PC-9 (cell line): ENCODE results near the gene OXT. TPM values are rescaled to one million over a fixed set of nuclear protein-coding genes. Genes with fewer than 3 reads are reported as not detected.

Source experiments
- BruUV-seq: library from RNA; stranded (reverse); fragments of 400-500 nt; replicated peaks from 2 replicates; lab custom pipeline; 2021; lab: Mats Ljungman, UMichigan
- CTCF ChIA-PET: fragments of 300-600 bp; sonication (Branson Sonifier 250); formaldehyde crosslinking; loops from one replicate; lab custom pipeline; 2022; ENCODE audit warnings: antibody characterized with exemption; lab: Charles Lee
- POLR2A ChIA-PET: fragments of 300-600 bp; sonication (Branson Sonifier 250); formaldehyde crosslinking; loops from one replicate; lab custom pipeline; 2022; ENCODE audit warnings: antibody characterized with exemption; ENCODE audit not compliant: unreplicated experiment; lab: Charles Lee
- DNase-seq, 2 experiments: peaks; one replicate each; pipeline versions ENCODE4 v3.0.0 to v3.0.0-alpha.2; 2015 to 2022; ENCODE audit warnings: mixed read lengths in 1 of 2
- H2AFZ ChIP-seq: fragments of 200-600 bp; sonication (generic); 2 replicates; pipeline ENCODE4 v1.8.1; 2017; ENCODE audit warnings: antibody characterized with exemption
- H3F3A ChIP-seq: fragments of 200-600 bp; sonication (generic); 2 replicates; pipeline ENCODE4 v1.8.1; 2017; ENCODE audit warnings: antibody characterized with exemption, mild to moderate bottlenecking, low read depth; ENCODE audit not compliant: insufficient read depth
- H3K27ac ChIP-seq: fragments of 200-600 bp; sonication (generic); 2 replicates; pipeline ENCODE4 v1.6.1; 2016; ENCODE audit warnings: mixed run types
- H3K27me3 ChIP-seq: fragments of 200-600 bp; sonication (generic); 2 replicates; pipeline ENCODE4 v1.6.1; 2016; ENCODE audit warnings: low read depth, mixed run types; ENCODE audit not compliant: insufficient read depth
- H3K36me3 ChIP-seq: fragments of 200-600 bp; sonication (generic); 2 replicates; pipeline ENCODE4 v1.6.1; 2016; ENCODE audit warnings: low read depth, mixed run types
- H3K4me1 ChIP-seq: fragments of 200-600 bp; sonication (generic); replicated peaks from 2 replicates; pipeline ENCODE4 v1.6.1; 2016; ENCODE audit warnings: mixed run types; ENCODE audit not compliant: insufficient read depth
- H3K4me2 ChIP-seq: fragments of 200-600 bp; sonication (generic); 2 replicates; pipeline ENCODE4 v1.6.1; 2017; ENCODE audit warnings: mixed run types
- H3K4me3 ChIP-seq: fragments of 200-600 bp; sonication (generic); 2 replicates; pipeline ENCODE4 v1.6.1; 2016; ENCODE audit warnings: mixed run types
- H3K79me2 ChIP-seq: fragments of 200-600 bp; sonication (generic); 2 replicates; pipeline ENCODE4 v1.6.1; 2017; ENCODE audit warnings: low read depth, mixed run types
- H3K9me2 ChIP-seq: fragments of 200-600 bp; sonication (generic); 2 replicates; pipeline ENCODE4 v1.8.1; 2017; ENCODE audit warnings: mild to moderate bottlenecking; ENCODE audit not compliant: insufficient read depth
- H3K9me3 ChIP-seq: fragments of 200-600 bp; sonication (generic); 2 replicates; pipeline ENCODE4 v1.8.1; 2016; ENCODE audit warnings: low read depth; ENCODE audit not compliant: insufficient read depth
- H4K20me1 ChIP-seq: fragments of 200-600 bp; sonication (generic); 2 replicates; pipeline ENCODE4 v1.8.1; 2017; ENCODE audit not compliant: insufficient read depth
- EZH2 ChIP-seq: fragments of 200-600 bp; sonication (generic); IDR thresholded peaks from 2 replicates; pipeline ENCODE4 v1.8.0; 2017; ENCODE audit warnings: antibody characterized with exemption, low read depth
- intact Hi-C: fragments of 100-400 bp; cut with micrococcal nuclease; formaldehyde crosslinking; loops from one replicate; pipeline ENCODE4 v1.10.0; 2022; ENCODE audit not compliant: unreplicated experiment
- total RNA-seq: library from RNA; stranded (reverse); gene quantifications from 2 replicates; pipeline ENCODE4 v1.2.3, GENCODE V29; 2021
- TF ChIP-seq, protein P1 (sequence below): fragments of 200-600 bp; sonication (generic); conservative IDR thresholded peaks from 2 replicates; pipeline ENCODE4 v1.6.1; 2017; ENCODE audit warnings: mixed run types, antibody characterized with exemption, mild to moderate bottlenecking, moderate library complexity

The OXT gene
- total RNA-seq, 1 experiment from 2014 or later, result not detected

DNA sequence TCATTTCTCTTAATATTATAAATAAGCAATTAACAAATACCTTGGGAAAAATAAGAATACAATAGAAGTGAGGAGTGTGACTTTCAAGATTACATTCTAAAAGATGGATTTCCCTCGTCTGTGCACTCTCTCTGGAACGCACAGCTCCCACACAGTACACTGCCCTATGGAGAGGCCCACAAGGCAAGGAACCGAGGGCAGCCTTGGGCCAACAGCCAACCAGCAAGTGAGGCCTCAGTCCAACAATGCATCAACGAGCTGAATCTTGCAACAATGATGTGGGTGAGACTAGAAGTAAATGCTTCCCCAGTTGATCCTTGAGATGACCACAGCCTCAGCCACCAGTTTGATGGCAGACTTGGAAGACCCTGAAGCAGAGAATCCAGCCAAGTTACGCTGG, 47.6 kb downstream of the OXT start:
- H3K4me3 ChIP-seq, result no peak overlapping the region
- no peaks in the 10 kb centered on the region for H3K79me2 ChIP-seq
- no TSS peak for BruUV-seq
- CTCF ChIA-PET, result interaction anchor here (0.6 to 1.0 kb wide), 2 partner anchors 24 to 198 kb away, joined by 3 to 16 read pairs; no protein-coding TSS in a partner anchor
- POLR2A ChIA-PET, result no interaction called here
- TF ChIP-seq, protein P1, sequence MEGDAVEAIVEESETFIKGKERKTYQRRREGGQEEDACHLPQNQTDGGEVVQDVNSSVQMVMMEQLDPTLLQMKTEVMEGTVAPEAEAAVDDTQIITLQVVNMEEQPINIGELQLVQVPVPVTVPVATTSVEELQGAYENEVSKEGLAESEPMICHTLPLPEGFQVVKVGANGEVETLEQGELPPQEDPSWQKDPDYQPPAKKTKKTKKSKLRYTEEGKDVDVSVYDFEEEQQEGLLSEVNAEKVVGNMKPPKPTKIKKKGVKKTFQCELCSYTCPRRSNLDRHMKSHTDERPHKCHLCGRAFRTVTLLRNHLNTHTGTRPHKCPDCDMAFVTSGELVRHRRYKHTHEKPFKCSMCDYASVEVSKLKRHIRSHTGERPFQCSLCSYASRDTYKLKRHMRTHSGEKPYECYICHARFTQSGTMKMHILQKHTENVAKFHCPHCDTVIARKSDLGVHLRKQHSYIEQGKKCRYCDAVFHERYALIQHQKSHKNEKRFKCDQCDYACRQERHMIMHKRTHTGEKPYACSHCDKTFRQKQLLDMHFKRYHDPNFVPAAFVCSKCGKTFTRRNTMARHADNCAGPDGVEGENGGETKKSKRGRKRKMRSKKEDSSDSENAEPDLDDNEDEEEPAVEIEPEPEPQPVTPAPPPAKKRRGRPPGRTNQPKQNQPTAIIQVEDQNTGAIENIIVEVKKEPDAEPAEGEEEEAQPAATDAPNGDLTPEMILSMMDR, result no peak
- no peak for TF ChIP-seq EZH2
- no peak for DNase-seq
- H3K4me2 ChIP-seq, result no peak overlapping the region
- H2AFZ ChIP-seq, result no peak overlapping the region
- H3K9me2 ChIP-seq, result no peaks in the 10 kb centered on the region
- H4K20me1 ChIP-seq, result peaks cover 8% of the 10 kb centered on the region; the same call in 1 of the 2 replicates
- no peaks in the 10 kb centered on the region for H3K27me3 ChIP-seq
- no peak overlapping the region for H3K27ac ChIP-seq
- no peaks in the 10 kb centered on the region for H3K36me3 ChIP-seq
- intact Hi-C loops, result loop anchor here (2.0 kb wide), 1 partner anchor 198 kb away; no protein-coding TSS in a partner anchor
- H3K4me1 ChIP-seq, result 0 out of 2 replicates have a peak, but pooled peaks cover 7% of the 10 kb centered on the region
- no peaks in the 10 kb centered on the region for H3F3A ChIP-seq
- no peaks in the 10 kb centered on the region for H3K9me3 ChIP-seq

DNA sequence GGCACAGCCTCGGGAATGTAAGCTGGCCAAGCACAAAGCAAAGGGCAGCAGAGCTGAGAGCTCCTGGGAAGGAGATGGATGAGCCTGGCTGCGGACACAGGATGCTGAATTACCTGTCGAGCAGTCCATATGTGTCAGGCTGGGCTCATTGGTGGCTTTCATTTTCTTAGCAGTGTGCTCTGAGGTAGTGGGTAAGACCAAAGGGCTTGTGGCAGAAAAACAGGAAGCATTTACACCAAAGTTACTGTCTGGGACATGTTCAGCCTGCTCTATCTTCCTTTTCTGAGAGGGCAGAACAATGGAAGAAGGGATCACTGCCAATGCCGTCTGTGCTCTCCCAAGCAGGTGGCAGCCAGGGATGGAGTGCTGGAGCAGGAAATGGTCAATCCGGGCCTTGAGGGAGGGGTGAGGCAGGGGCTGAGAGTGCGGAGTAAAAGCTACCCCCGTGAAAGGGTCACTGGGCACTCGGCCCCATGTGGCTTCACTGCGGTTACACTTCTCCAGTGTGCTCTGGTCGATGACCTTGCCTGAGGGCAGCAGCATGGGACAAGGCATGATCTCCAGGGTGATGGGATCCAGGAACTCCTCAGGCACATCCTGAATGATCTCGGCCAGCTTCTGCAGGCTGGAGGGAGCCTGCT, 50.0 kb downstream of the OXT start:
- no peak for DNase-seq
- H3K9me2 ChIP-seq, result no peaks in the 10 kb centered on the region
- intact Hi-C loops, result no loop called here
- H2AFZ ChIP-seq, result no peak overlapping the region
- H3K4me1 ChIP-seq, result 0 out of 2 replicates have a peak, but pooled peaks cover 7% of the 10 kb centered on the region
- CTCF ChIA-PET, result no interaction called here
- H3K4me2 ChIP-seq, result no peak overlapping the region
- no peaks in the 10 kb centered on the region for H3F3A ChIP-seq
- no peaks in the 10 kb centered on the region for H3K36me3 ChIP-seq
- TF ChIP-seq EZH2, result no peak
- TF ChIP-seq, protein P1, result no peak
- H3K27ac ChIP-seq, result no peak overlapping the region
- no peaks in the 10 kb centered on the region for H3K79me2 ChIP-seq
- H3K9me3 ChIP-seq, result no peaks in the 10 kb centered on the region
- no TSS peak for BruUV-seq
- H4K20me1 ChIP-seq, result 0 out of 2 replicates have a peak, but pooled peaks cover 1% of the 10 kb centered on the region
- no peaks in the 10 kb centered on the region for H3K27me3 ChIP-seq
- H3K4me3 ChIP-seq, result no peak overlapping the region
- POLR2A ChIA-PET, result no interaction called here

Other genes starting within 250 kb of the OXT start
- 47.9 and 60.1 TPM in 2 replicates for gene PCED1A, start 231.0 kb upstream of the OXT start, total RNA-seq
- gene VPS16, start 230.9 kb upstream of the OXT start, total RNA-seq, result 21.5 and 31.9 TPM in 2 replicates
- 36.6 and 48.8 TPM in 2 replicates for gene PTPRA, start 198.1 kb upstream of the OXT start, total RNA-seq
- 0.65 and 1.1 TPM in 2 replicates for gene GNRH2, start 28.0 kb upstream of the OXT start, total RNA-seq
- gene MRPS26, start 25.6 kb upstream of the OXT start, total RNA-seq, result 58.3 and 84.9 TPM in 2 replicates
- gene AVP, start 13.1 kb downstream of the OXT start, total RNA-seq, result not detected in 2 replicates
- gene FASTKD5, start 88.2 kb downstream of the OXT start, total RNA-seq, result 11.6 and 16.2 TPM in 2 replicates
- 6.4 and 9.4 TPM in 2 replicates for gene UBOX5, start 88.2 kb downstream of the OXT start, total RNA-seq
- 10.4 and 17.6 TPM in 2 replicates for gene LZTS3, start 101.9 kb downstream of the OXT start, total RNA-seq
- gene DDRGK1, start 133.1 kb downstream of the OXT start, total RNA-seq, result 70.4 and 87.6 TPM in 2 replicates
- gene ITPA, start 137.9 kb downstream of the OXT start, total RNA-seq, result 69.2 and 93.5 TPM in 2 replicates
- 46.1 and 57.8 TPM in 2 replicates for gene SLC4A11, start 167.6 kb downstream of the OXT start, total RNA-seq